Measurements from ENCODE around the gene ZDHHC14. TPM values are rescaled to one million over a fixed set of nuclear protein-coding genes. Genes with fewer than 3 reads are reported as not detected.

Gene ZDHHC14
- polyA plus RNA-seq, 1 donor (not counting 4 experiments of a cell fraction or from before 2014, with no cell fraction given) = 6.4 TPM

- no peaks in the 10 kb centered on the region for H3K27me3 ChIP-seq (ENCODE audit: control insufficient read depth, extremely low read depth, insufficient read depth, low read length)
- H4K20me1 ChIP-seq (ENCODE audit: control insufficient read depth, extremely low read depth, insufficient read depth, low read length) = no peaks in the 10 kb centered on the region
- no peaks in the 10 kb centered on the region for H3K9me3 ChIP-seq (ENCODE audit: control insufficient read depth, low read depth, low read length)
- H3K27ac ChIP-seq (ENCODE audit: control insufficient read depth, insufficient read depth, low read length) = no peak overlapping the region
- H3K9me1 ChIP-seq (ENCODE audit: control insufficient read depth, extremely low read depth, insufficient read depth, low read length) = no peaks in the 10 kb centered on the region
- no peaks in the 10 kb centered on the region for H3K36me3 ChIP-seq (ENCODE audit: control insufficient read depth in 2 of 2, extremely low read depth in 1 of 2, insufficient read depth in 2 of 2, low read length in 2 of 2)
- H3K9ac ChIP-seq (ENCODE audit: control insufficient read depth, extremely low read depth, insufficient read depth, low read length) = no peak overlapping the region
- FAIRE-seq = no peak
- no peak for DNase-seq (ENCODE audit: low read depth, low spot score)
- no peak overlapping the region for H3K4me2 ChIP-seq (ENCODE audit: control insufficient read depth, extremely low read depth, insufficient read depth, low read depth, low read length)
- H3K79me2 ChIP-seq (ENCODE audit: control insufficient read depth, insufficient read depth, low read length) = no peaks in the 10 kb centered on the region
- dilution Hi-C loops (cut with MboI; ENCODE audit: extremely low pct_ligation_motif_present, low sequenced_read_pairs) = no loop called here
- no peaks in the 10 kb centered on the region for H3K4me1 ChIP-seq (ENCODE audit: control insufficient read depth, extremely low read depth, insufficient read depth, low read length)
- TF ChIP-seq EZH2 (IDR thresholded peaks at IDR 0.05; ENCODE audit: low read length) (no peak), CTCF (optimal IDR thresholded peaks at IDR 0.05 in 1 of 3, IDR thresholded peaks at IDR 0.05 in 1 of 3, conservative IDR thresholded peaks at IDR 0.05 in 1 of 3; ENCODE audit: extremely low read depth in 1 of 3, insufficient read depth in 2 of 3, low read length in 3 of 3) (no peak)
- no peak overlapping the region for H3K4me3 ChIP-seq (ENCODE audit: control insufficient read depth in 2 of 3, extremely low read depth in 1 of 3, insufficient read depth in 2 of 3, low read depth in 1 of 3, low read length in 3 of 3)
- no peak overlapping the region for H2AFZ ChIP-seq (ENCODE audit: control insufficient read depth, low read length)
Measured at GRCh38 chr6:157711060-157711459, 330.1 kb downstream of the ZDHHC14 start.

DNA sequence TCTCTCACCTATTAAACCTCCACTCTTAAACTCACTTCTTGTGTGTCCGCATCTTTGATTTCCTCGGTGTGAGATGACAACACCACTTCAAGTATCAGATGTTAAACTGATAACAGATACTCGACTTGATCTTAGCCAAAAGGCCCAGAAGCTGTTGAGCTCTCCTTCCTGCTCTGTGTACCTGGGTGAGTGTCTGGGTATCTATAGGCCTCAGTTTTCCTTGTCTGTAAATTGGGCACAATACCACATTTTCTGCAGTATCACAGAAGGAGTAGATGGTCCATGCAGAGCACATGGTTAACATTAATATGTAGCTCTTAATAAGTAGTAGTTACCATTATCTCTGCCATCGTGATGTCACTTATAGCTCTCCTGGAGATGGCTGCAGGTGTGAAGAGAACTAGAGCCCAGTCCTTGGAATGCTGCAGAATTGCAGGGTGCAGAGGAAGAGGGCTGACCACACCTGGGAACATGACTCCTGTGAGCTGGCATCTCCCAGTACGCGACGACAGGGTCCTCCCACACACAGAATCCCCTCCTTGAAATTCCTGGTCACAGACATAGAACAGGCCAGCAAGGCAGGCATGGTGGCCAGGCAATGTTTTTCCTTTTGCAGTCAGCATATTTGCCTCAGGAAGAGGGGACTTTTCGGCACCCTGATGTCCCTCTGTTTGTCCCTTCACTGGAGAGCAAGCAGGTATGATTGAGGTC lies 331.8 kb downstream of the ZDHHC14 start:
- H2AFZ ChIP-seq (ENCODE audit: control insufficient read depth, low read length) = no peak overlapping the region
- H3K79me2 ChIP-seq (ENCODE audit: control insufficient read depth, insufficient read depth, low read length) = no peaks in the 10 kb centered on the region
- H4K20me1 ChIP-seq (ENCODE audit: control insufficient read depth, extremely low read depth, insufficient read depth, low read length) = no peaks in the 10 kb centered on the region
- no peak overlapping the region for H3K27ac ChIP-seq (ENCODE audit: control insufficient read depth, insufficient read depth, low read length)
- no peaks in the 10 kb centered on the region for H3K9me3 ChIP-seq (ENCODE audit: control insufficient read depth, low read depth, low read length)
- H3K4me2 ChIP-seq (ENCODE audit: control insufficient read depth, extremely low read depth, insufficient read depth, low read depth, low read length) = no peak overlapping the region
- TF ChIP-seq EZH2 (IDR thresholded peaks at IDR 0.05; ENCODE audit: low read length) = no peak
- TF ChIP-seq CTCF (optimal IDR thresholded peaks at IDR 0.05 in 1 of 3, IDR thresholded peaks at IDR 0.05 in 1 of 3, conservative IDR thresholded peaks at IDR 0.05 in 1 of 3; ENCODE audit: extremely low read depth in 1 of 3, insufficient read depth in 2 of 3, low read length in 3 of 3) = no peak
- H3K9me1 ChIP-seq (ENCODE audit: control insufficient read depth, extremely low read depth, insufficient read depth, low read length) = no peaks in the 10 kb centered on the region
- DNase-seq (ENCODE audit: low read depth, low spot score) = no peak
- no peak overlapping the region for H3K4me3 ChIP-seq (ENCODE audit: control insufficient read depth in 2 of 3, extremely low read depth in 1 of 3, insufficient read depth in 2 of 3, low read depth in 1 of 3, low read length in 3 of 3)
- H3K9ac ChIP-seq (ENCODE audit: control insufficient read depth, extremely low read depth, insufficient read depth, low read length) = no peak overlapping the region
- FAIRE-seq = no peak
- no peaks in the 10 kb centered on the region for H3K27me3 ChIP-seq (ENCODE audit: control insufficient read depth, extremely low read depth, insufficient read depth, low read length)
- no peaks in the 10 kb centered on the region for H3K36me3 ChIP-seq (ENCODE audit: control insufficient read depth in 2 of 2, extremely low read depth in 1 of 2, insufficient read depth in 2 of 2, low read length in 2 of 2)
- H3K4me1 ChIP-seq (ENCODE audit: control insufficient read depth, extremely low read depth, insufficient read depth, low read length) = no peaks in the 10 kb centered on the region
- dilution Hi-C loops (cut with MboI; ENCODE audit: extremely low pct_ligation_motif_present, low sequenced_read_pairs) = no loop called here
